Mesenteric fat pad (tissue), 1 donor: ENCODE measurements around the gene ERFE. TPM values are rescaled to one million over a fixed set of nuclear protein-coding genes. Genes with fewer than 3 reads are reported as not detected.

ENCODE experiments used
- DNase-seq: peaks from one replicate; pipeline ENCODE4 v3.0.0-alpha.2; 2020; ENCODE audit warnings: low spot score
- total RNA-seq: library from RNA; stranded (reverse); fragmentation: NEBNext Ultra II Directional; extraction: Animal tissue kit (Norgen Biotek cat#: 25700); gene quantifications from one replicate; pipeline ENCODE4 v1.2.1, GENCODE V29; 2021
- donor health status: DM: yes; HTN: yes; CAD: no.

The ERFE gene
- total RNA-seq, 1 donor from 2014 or later: 1.5 TPM

DNA sequence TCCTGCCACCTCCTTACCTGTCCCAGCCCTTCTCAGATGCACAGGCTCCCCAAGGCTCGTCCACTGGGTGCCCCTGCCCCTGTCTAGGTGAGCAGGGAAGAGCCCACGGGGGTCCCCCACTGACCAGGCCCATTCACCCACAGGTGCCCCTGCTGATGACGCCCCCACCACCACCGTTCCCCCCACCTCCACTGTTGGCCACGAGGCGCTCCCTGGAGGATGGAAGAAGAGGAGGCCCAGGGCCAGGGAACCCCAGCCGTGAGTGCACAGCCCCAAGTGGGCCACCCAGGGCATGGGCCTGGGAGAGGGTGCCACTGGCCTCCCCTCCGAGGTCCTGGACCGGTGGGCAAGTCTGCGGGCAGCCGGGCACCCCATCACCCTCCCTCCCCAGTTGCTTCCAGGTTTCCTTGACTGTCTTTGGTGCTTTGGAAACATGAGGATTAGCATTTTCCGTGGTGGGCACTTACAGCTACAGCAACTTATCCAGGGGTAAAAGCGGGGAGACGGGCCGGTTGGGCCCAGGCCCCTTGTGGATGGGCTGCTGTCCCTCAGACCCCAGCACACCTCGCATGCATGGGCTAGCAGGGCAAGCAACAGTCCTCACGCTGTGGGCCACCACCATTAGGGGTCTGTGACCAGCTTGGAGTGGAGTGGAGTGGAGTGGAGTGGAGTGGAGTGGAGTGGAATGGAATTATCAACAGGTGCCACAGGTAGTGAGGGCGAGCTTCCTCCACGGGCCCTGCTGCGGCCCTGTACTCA lies 33.5 kb upstream of the ERFE start:
- DNase-seq: no peak

DNA sequence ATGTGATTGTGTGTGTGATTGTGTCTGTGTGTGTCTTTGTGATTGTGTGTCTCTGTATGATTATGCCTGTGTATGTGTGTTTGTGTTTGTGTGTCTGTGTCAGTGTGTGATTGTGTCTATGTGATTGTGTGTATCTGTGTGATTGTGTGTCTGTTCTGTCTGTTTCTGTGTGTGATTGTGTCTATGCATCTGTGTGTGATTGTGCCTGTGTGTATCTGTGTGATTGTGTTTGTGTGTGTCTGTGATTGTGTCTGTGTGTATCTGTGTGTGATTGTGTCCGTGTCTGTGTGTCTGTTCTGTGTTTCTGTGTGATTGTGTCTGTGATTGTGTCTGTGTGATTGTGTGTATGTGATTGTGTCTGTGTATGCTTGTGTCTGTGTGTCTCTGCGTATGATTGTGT lies 32.4 kb upstream of the ERFE start:
- no peak for DNase-seq

DNA sequence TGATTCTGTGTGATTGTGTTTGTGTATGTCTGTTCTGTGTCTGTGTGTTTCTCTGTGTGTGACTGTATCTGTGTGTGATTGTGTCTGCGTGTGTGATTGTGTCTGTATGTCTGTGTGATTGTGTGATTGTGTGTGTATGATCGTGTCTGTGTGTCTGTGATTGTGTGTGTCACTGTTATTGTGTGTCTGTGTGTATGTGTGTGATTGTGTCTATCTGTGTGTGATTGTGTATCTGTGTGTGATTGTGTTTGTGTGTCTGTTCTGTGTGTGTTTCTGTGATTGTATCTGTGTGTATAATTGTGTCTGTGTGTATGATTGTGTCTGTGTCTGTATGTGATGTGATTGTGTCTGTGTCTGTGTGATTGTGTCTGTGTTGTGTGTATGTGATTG lies 32.0 kb upstream of the ERFE start:
- no peak for DNase-seq

DNA sequence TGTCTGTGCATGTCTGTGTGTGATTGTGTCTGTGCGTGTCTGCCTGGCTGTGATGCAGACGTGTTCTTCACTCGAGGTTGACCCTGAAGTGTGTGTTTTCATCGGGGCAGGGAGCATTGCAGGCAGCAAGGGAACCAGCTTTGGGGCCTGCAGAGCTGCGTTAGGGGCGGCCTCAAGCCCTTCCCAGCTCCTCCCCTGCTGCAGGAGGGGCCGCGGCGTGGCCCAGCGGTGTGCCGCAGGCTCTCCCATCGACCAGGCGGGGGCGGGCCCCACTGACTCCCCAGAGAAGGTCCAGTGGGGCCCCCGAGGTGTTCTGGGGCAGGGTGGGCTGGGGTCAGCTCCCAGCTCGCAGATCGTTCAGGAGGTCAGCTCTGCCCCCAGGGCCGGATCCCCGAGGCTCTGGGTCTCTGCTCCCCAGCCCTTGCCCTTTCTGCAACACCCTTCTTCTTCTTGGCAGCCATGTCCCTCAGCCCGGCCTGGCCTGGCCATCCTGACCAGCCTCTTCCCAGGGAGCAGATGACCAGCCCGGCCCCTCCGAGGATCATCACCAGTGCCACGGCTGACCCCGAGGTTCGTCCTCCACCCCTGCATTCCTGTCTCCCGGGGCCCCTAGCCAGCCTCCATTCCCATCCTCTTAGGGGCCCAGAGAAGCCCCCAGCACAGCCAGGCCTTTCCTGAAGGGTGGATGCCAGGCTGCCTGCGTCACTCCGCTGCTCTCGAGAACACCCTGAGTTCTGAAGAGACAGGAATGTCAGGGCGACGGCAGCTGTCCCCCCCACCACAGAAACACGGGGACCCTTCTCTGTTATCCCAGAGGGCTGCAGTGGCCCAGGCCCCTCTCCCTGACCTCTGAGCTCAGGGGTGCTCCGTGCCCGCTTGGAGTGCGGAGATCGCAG lies 31.4 kb upstream of the ERFE start:
- DNase-seq: no peak

DNA sequence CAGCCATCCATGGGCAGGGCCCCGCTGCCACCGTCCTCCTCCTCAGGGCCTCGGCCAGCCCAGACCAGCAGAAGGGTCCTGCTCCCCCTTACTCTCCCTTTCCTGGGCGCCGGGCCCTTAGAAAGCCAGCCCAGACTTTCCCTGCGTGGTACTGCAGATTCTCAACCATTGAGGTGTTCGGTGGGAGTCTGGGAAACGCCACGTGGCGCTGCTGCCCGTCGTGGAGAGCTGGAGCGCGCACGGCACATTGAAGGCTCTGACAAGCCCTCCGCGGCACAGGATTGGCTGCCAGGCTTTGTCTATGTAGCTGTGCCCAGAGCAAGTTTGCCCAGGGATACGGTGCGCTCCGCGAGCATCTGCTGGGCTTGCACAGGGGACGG lies 30.7 kb upstream of the ERFE start:
- DNase-seq: no peak

DNA sequence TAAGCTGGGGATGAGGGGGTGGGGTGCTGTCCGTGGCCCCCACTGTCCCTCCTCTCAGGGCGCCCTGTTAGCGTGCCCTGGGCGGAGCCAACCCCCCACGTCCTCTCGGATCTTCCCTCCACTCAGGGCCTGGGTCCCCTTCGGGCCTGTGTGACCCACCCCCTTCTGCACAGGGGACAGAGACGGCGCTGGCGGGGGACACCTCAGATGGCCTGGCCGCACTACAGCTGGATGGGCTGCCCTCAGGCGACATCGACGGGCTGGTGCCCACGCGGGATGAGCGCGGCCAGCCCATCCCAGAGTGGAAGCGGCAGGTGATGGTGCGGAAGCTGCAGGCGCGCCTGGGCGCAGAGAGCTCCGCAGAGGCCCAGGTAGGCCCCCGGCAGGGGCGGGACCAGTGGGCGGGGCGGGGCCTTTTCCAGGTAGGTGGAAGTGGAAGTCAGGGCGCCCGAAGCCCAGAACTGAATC lies 30.2 kb upstream of the ERFE start:
- DNase-seq: no peak

DNA sequence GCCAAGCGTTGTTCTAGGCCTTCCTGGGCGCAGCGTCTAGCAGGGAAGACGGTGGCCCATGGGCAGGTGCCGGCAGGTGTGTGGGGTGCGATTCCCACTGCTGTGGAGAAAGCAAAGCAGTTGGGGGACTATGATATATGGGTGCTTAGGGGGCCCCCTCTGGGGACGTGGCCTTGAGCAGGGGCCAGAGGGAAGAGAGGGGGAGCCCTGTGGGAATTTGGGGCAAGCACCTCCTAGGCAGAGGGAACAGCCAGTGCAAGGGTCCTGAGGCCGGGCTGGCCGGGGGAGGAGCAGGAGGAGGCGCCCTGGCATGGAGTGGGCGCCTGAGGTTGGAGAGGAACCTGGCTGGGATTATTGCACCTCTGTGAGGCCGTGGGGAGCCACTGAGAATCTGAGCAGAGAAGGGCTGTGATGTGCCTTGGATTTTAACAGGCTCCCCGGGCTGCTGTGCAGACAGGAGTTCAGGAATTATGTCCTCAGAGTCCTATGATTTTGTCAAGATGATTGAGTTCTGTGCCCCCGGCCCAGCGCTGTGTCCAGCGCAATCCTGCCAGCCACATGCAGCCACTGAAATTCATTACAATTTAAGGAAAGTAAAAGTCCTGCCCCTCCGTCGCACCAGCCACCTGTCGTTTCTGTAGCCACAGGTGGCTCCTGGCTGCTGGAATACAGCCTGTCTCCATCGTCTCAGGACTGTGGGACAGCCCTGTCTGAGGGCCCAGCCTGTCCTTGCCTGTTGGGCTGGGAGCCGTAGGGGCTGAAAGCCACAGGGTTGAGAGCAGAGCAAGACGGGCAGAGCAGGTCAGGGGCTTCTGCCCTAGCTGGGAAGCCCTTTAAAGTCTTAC lies 29.4 kb upstream of the ERFE start:
- DNase-seq: no peak

DNA sequence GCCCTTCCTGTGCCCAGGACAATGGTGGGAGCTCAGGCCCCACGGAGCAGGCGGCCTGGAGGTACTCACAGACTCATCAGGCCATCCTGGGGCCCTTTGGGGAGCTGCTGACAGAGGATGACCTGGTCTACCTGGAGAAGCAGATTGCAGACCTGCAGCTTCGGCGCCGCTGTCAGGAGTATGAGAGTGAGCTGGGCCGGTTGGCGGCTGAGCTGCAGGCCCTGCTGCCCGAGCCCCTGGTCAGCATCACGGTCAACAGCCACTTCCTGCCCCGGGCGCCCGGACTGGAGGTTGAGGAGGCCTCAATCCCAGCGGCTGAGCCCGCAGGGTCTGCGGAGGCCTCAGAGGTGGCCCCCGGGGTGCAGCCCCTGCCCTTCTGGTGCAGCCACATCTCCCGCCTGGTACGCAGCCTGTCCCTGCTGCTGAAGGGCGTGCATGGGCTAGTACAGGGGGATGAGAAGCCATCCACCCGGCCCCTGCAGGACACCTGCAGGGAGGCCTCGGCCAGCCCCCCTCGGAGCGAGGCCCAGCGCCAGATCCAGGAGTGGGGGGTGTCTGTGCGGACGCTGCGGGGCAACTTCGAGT lies 28.6 kb upstream of the ERFE start:
- no peak for DNase-seq

DNA sequence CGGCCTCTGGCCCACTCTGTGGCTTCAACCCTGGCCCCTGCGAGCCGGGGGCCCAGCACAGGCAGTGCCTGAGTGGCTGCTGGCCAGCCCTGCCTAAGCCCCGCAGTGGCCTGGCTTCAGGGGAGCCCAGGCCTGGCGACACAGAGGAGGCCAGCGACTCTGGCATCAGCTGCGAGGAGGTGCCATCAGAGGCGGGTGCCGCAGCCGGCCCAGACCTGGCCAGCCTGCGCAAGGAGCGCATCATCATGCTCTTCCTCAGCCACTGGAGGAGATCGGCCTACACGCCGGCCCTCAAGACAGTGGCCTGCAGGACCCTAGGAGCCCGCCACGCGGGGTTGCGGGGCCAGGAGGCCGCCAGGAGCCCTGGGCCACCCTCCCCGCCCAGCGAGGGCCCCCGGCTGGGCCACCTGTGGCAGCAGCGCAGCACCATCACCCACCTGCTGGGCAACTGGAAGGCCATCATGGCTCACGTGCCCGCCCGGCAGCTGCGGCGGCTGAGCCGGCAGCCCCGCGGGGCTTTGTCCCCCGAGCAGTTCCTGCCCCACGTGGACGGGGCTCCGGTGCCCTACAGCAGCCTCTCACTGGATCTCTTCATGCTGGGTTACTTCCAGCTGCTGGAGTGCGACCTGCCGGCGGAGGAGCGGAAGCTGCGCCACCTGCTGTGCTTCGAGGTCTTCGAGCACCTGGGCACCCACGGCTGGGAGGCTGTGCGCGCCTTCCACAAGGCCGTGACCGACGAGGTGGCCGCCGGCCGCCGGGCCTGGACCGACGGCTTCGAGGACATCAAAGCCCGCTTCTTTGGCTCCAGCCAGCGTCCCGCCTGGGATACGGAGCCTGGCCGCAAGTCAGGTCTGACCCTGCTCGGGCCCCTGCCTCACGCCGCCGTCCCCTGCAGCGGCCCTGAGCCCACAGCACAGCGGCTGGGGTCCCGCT lies 27.8 kb upstream of the ERFE start:
- no peak for DNase-seq

DNA sequence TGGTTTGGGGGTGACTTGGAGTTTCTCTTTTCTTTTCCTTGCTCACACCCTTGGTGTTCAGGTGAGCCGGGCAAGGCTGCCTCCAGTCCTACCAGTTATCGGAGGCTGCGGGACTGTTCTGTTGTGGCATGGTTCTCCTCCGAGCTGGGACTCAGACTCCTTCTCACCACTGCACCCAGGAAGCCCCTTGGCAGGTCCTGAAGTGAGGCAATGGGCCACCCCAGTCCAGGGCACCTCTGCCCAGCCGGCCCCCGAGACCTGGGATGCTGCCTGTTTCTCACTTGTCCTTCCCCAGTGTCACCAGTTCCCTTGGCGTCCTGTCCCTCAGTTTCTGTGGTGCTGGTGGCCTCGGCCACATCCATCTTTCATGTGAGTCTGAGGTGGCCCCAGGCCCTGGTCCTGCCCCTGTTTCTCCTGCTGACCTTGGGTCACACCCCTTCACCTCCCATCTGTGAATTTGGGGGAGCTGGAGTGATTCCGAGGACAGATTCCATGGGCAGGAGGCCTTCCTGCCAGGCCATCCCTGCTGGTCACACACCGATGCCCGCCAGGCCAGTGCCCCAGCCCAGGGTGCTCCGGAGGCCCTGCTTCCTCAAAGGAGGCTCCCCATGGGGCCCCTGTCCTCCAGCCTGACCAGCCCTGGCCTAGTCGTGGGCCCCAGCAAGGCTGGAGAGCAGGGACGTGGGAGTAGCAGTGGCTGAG lies 26.9 kb upstream of the ERFE start:
- no peak for DNase-seq

DNA sequence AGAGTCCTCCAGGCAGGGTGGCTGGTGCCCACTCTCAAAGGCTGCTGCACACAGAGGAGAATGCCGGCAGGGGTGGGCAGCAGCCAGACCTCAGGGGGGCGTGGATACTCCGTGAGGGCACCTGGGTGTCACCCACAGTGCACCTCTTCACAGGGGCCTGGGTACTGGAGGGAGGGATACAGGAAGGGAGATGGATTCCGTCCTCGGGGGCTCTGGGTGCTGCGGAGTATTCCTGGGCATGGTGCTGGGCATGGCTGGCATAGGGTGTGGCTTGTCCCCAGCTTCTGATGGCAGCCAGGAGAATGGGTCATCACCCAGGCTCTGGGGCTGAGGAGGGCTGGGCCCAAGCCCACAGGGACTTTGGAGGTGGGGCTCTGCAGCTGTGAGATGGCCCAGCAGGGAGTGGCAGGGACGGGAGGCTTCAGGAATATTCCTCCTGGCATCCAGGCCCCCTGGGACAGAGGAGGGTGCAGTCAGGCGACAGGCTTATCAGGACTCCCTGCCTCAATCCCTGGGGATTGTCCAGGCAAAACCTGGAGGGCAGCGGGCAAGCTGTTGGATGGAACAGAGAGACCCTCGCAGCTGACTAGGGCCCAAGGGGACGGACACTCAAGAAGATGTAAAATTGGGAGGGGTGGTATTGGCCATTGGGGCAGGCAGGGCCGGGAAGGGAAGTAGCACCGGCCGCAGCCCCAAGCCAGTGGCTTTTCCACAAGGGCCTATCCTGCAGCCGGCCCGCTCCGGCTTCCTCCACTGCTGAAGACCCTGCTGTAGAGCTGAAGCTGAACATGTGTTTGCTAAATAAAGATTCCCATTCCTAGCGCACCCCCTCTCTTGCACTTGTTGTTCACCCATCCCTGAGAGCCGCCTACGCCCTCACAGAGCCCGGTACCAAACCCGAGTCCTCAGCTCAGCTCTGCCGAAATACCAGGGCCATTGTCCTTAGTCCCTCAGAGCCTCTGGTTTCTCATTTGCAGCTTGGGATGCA lies 26.0 kb upstream of the ERFE start:
- no peak for DNase-seq

DNA sequence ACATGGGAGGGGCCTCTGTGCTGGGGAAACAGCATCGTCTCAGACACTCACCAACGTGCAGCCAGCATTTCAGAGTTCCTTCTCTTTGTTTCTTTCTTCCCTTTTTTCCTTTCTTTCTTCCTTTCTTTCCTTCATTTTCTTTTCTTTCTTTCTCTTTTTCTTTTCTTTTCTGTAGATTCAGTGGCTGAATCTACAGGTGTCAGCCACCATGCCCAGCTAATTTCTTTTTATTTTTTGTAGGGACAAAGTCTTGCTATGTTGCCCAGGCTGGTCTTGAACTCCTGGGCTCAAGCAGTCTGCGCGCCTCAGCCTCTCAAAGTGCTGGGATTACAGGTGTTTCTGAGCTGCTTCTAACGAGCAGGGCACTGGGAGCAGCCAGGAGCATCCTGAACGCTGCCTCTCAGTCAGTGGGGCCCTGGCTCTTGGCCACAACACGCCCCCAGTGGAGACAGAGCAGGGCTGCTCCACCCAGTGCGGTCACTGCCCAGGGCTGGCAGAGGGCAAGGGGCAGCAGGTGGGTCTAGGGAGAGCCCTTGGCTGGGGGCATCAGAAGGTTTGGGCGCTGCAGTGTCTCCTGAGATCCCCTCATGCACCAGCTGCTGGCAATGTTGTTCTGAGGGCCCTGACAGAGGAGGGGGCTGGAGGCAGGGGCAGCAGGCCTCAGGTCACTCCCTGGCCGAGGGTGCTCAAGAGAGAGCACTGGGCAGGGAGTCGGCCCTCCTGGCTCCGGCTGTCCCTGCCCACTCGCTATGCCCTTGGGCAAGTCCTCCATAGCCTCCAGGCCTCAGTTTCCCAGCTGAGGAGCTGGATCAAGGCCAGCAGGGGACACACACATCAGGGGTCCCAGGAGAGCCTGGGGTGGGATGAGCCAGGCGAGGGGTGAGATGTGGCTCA lies 25.0 kb upstream of the ERFE start:
- DNase-seq: no peak

DNA sequence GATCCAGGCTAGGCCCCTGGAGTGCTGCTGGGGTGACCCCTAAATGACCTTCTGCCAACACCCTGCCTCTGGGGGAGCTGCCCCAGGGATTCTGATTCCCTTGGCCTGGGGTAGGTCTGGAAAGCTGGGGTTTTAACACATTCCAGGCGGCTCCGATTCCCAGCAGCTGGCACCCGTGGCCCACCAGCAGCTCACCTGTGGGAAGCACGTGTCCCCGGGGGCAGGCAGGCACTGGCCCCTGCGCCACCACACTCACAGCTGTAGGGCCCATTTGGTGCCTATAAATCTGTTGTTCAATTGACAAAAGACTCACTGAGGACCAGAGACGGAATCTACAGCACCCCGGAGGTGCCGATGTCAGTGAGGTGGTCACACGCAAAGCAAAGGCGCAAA lies 24.4 kb upstream of the ERFE start:
- no peak for DNase-seq

DNA sequence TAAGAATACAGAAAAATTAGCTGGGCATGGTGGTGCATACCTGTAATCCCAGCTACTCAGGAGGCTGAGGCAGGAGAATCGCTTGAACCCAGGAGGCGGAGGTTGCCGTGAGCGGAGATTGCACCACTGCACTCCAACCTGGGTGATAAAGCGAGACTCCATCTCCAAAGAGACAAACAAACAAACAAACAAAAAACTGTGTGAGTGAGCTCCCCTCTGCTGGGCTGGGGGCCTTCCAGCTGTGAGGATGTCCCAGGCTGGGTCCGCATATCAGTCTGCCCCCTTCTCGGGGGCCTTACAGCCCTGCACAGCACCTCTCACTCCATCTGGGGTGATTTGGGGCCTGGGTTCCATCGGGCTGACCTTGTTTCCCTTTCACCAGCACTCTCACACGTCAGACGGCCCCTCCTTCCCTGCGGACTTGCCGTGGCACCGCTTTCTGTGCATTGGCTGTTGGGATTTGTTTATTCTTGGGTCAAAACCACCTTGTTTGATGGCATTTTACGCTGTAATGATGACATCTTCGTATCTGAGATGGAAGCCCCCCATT lies 23.1 kb upstream of the ERFE start:
- DNase-seq: no peak

DNA sequence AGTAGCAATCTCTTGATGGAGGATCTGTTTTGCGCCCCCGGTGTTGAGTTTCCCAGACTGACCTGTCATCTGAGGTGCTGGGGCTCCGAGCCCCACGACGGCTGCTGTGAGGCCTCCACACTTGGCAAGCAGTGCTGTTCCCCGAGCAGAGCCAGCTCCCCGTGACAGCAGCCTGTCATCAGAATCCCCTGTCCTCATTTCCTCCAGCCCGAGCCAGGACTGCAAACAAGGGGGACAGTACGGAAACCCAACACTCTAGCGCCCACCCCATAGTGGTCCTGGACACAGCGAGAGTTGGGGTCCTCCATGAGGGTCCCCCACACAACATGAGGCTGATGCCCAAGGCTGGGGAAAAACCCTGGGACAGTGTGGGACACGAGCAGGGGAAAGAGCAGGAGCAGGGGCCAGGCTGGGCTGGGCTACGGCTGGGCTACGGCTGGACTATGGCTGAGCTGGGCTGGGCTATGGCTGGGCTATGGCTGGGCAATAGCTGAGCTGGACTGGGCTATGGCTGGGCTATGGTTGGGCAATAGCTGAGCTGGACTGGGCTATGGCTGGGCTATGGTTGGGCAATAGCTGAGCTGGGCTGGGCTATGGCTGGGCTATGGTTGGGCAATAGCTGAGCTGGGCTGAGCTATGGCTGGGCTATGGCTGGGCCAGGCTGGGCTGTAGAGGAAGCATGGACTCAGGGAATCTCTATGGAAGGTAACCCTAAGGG lies 21.8 kb upstream of the ERFE start:
- DNase-seq: no peak

DNA sequence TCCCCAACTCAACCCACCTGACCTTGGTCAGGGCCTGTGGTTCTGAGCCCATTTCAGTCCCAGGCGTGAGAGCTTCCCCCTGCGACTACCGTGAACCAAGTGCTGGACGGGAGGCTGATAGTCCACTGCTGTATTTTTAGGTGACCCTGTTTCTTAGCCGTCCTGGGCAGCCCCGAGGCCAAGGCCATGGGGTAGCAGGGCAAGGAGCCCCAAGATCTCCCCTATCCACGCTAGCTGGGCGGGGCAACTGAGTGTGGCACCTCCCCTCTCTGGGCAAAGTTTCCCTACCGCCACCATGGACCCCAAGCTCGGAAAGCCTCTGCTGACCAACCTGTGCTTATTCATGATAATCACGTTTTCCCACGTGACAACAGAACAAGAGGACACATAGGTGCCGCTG lies 20.9 kb upstream of the ERFE start:
- no peak for DNase-seq
